Fibroblast of lung (primary cell): ENCODE results near the gene CFLAR.

Experiments
- EZH2 ChIP-seq: IDR thresholded peaks from 2 replicates; pipeline ENCODE4 v1.5.1; 2012; ENCODE audit warnings: low read length, control low read depth, mild to moderate bottlenecking; ENCODE audit errors: missing control alignments
- TF ChIP-seq, protein P1 (sequence below), 2 donors: IDR thresholded peaks in 1 of 2; conservative IDR thresholded peaks in 1 of 2; 1 replicate in 1 of 2; 2 replicates in 1 of 2; pipeline ENCODE4 v1.5.1; 2011 to 2012; ENCODE audit warnings: low read length in 2 of 2, control low read depth in 1 of 2, inconsistent platforms in 1 of 2, low read depth in 1 of 2, mild to moderate bottlenecking in 1 of 2

DNA sequence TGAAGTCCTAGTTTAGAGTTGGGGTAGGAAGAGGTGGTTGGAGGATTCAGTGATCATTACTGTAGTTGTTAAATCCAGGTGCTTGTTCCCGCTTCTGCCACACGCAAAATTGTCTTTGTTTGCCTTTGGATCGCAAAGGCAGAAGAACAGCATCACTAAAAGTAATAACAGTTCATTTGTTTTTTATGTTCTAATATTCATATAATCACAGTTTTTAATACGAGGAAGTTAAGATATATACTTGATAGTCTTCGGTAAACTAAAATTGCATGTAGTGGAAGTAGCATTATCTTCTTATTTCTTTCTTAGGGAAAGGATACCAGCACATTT lies 43.8 kb upstream of the CFLAR start:
- TF ChIP-seq, protein P1, sequence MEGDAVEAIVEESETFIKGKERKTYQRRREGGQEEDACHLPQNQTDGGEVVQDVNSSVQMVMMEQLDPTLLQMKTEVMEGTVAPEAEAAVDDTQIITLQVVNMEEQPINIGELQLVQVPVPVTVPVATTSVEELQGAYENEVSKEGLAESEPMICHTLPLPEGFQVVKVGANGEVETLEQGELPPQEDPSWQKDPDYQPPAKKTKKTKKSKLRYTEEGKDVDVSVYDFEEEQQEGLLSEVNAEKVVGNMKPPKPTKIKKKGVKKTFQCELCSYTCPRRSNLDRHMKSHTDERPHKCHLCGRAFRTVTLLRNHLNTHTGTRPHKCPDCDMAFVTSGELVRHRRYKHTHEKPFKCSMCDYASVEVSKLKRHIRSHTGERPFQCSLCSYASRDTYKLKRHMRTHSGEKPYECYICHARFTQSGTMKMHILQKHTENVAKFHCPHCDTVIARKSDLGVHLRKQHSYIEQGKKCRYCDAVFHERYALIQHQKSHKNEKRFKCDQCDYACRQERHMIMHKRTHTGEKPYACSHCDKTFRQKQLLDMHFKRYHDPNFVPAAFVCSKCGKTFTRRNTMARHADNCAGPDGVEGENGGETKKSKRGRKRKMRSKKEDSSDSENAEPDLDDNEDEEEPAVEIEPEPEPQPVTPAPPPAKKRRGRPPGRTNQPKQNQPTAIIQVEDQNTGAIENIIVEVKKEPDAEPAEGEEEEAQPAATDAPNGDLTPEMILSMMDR (conservative IDR thresholded peaks at IDR 0.05 in 1 of 2, IDR thresholded peaks at IDR 0.05 in 1 of 2; ENCODE audit: low read depth in 1 of 2, low read length in 2 of 2), result no peak
- TF ChIP-seq EZH2, result no peak
